Prostate gland (tissue), 2 donors: ENCODE measurements around the gene CCDC85A.

Experiments
- CTCF ChIP-seq, 4 experiments: fragments of 200-600 bp in 2 of 4; fragments of 450-650 bp in 2 of 4; sonication (generic) in 2 of 4; IDR thresholded peaks; 1 replicate in 3 of 4; 2 replicates in 1 of 4; pipeline ENCODE4 v1.5.1; 2016 to 2019; ENCODE audit warnings: antibody characterized with exemption in 4 of 4, mild to moderate bottlenecking in 2 of 4, moderate library complexity in 2 of 4
- POLR2A ChIP-seq: fragments of 450-650 bp; IDR thresholded peaks from one replicate; pipeline ENCODE4 v1.6.1; 2016; ENCODE audit warnings: antibody characterized with exemption, mild to moderate bottlenecking

- no peak for TF ChIP-seq CTCF (IDR thresholded peaks at IDR 0.05)
- TF ChIP-seq POLR2A = no peak
These were observed 131.6 kb downstream of the CCDC85A start for GRCh38 chr2:56315376-56315775.
